ENCODE measurements around the gene CDH23. TPM values are rescaled to one million over a fixed set of nuclear protein-coding genes. Genes with fewer than 3 reads are reported as not detected.

Gene CDH23
- polyA plus RNA-seq, 2 donors, result 1.6 to 3.2 TPM

GRCh38 chr10:71442000-71442399 lies 45.3 kb downstream of the CDH23 start:
- Histone ChIP-seq H3K36me3 (ENCODE audit: control insufficient read depth in 2 of 2, insufficient read depth in 2 of 2, low read length in 1 of 2) (no peaks in the 10 kb centered on the region), H3K4me3 (ENCODE audit: low read depth in 1 of 2, low read length in 2 of 2) (no peak overlapping the region), H3K4me1 (ENCODE audit: control insufficient read depth in 2 of 2, insufficient read depth in 2 of 2, low read length in 1 of 2) (no peaks in the 10 kb centered on the region), H3K9me3 (ENCODE audit: control insufficient read depth in 2 of 2, insufficient read depth in 1 of 2, low read depth in 1 of 2, low read length in 1 of 2) (no peaks in the 10 kb centered on the region), H3K27ac (ENCODE audit: low read depth in 2 of 2, low read length in 1 of 2) (no peak overlapping the region), H3K27me3 (ENCODE audit: control insufficient read depth in 1 of 2, insufficient read depth in 2 of 2, low read length in 2 of 2) (no peaks in the 10 kb centered on the region)
- 90 to 99% methylated on average over 3 of the region's 3 CpGs for WGBS, 2 donors

DNA sequence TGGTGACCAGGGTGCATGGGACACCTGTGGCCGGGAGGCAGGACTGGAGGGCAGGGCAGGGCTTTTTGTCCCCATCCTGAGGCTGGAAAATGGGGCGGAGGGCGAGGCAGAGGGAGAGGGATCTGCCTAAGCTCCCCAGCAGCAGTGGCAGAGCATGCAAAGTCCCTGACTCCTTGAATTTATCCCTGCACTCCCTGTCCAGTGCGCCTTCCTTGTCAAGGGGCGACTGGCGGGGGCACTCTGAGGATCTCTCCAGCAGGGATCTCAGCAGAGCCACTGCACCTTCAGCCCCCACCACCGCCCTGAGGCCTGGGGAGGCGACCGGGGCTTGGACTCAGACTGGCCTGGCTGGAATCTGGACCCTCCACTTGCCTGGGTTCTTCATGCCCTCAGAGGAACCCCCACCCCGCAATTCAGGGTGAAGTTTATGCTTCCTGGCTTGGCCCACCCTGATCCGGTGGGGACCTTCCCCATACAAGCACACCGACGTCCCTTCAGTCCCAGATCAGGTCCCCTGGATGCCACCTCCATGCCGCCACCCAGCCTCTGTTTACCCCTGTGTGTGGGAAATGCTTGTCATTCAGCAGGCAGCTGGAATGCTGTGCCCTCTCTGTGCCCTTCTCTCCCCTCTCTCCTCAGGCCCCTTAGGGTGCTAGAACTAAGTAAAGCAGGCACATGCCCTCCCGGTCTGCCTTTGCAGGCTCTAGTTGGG lies 46.3 kb downstream of the CDH23 start:
- Histone ChIP-seq H3K9me3 (ENCODE audit: control insufficient read depth in 2 of 2, insufficient read depth in 1 of 2, low read depth in 1 of 2, low read length in 1 of 2) (no peaks in the 10 kb centered on the region), H3K4me1 (ENCODE audit: control insufficient read depth in 2 of 2, insufficient read depth in 2 of 2, low read length in 1 of 2) (no peaks in the 10 kb centered on the region), H3K36me3 (ENCODE audit: control insufficient read depth in 2 of 2, insufficient read depth in 2 of 2, low read length in 1 of 2) (no peaks in the 10 kb centered on the region), H3K27ac (ENCODE audit: low read depth in 2 of 2, low read length in 1 of 2) (no peak overlapping the region), H3K27me3 (ENCODE audit: control insufficient read depth in 1 of 2, insufficient read depth in 2 of 2, low read length in 2 of 2) (no peaks in the 10 kb centered on the region), H3K4me3 (ENCODE audit: low read depth in 1 of 2, low read length in 2 of 2) (no peak overlapping the region)
- 86 to 90% methylated on average over 15 of the region's 15 CpGs for WGBS, 2 donors

- H3K9me3 ChIP-seq (ENCODE audit: control insufficient read depth in 2 of 2, insufficient read depth in 1 of 2, low read depth in 1 of 2, low read length in 1 of 2), result no peaks in the 10 kb centered on the region
- H3K4me3 ChIP-seq (ENCODE audit: low read depth in 1 of 2, low read length in 2 of 2), result no peak overlapping the region
- 79 to 81% methylated on average over 10 of the region's 10 CpGs for WGBS, 2 donors
- H3K4me1 ChIP-seq (ENCODE audit: control insufficient read depth in 2 of 2, insufficient read depth in 2 of 2, low read length in 1 of 2), result no peaks in the 10 kb centered on the region
- H3K27me3 ChIP-seq (ENCODE audit: control insufficient read depth in 1 of 2, insufficient read depth in 2 of 2, low read length in 2 of 2), result no peaks in the 10 kb centered on the region
- H3K36me3 ChIP-seq (ENCODE audit: control insufficient read depth in 2 of 2, insufficient read depth in 2 of 2, low read length in 1 of 2), result no peaks in the 10 kb centered on the region
- H3K27ac ChIP-seq (ENCODE audit: low read depth in 2 of 2, low read length in 1 of 2), result no peak overlapping the region
Observed at GRCh38 chr10:71443676-71444075, 47.0 kb downstream of the CDH23 start.

GRCh38 chr10:71444284-71445054 lies 47.7 kb downstream of the CDH23 start:
- H3K27ac ChIP-seq (ENCODE audit: low read depth in 2 of 2, low read length in 1 of 2), result no peak overlapping the region
- H3K27me3 ChIP-seq (ENCODE audit: control insufficient read depth in 1 of 2, insufficient read depth in 2 of 2, low read length in 2 of 2), result no peaks in the 10 kb centered on the region
- 61 to 92% methylated on average over 4 of the region's 4 CpGs for WGBS, 2 donors
- no peaks in the 10 kb centered on the region for H3K9me3 ChIP-seq (ENCODE audit: control insufficient read depth in 2 of 2, insufficient read depth in 1 of 2, low read depth in 1 of 2, low read length in 1 of 2)
- H3K4me3 ChIP-seq (ENCODE audit: low read depth in 1 of 2, low read length in 2 of 2), result no peak overlapping the region
- no peaks in the 10 kb centered on the region for H3K36me3 ChIP-seq (ENCODE audit: control insufficient read depth in 2 of 2, insufficient read depth in 2 of 2, low read length in 1 of 2)
- no peaks in the 10 kb centered on the region for H3K4me1 ChIP-seq (ENCODE audit: control insufficient read depth in 2 of 2, insufficient read depth in 2 of 2, low read length in 1 of 2)

DNA sequence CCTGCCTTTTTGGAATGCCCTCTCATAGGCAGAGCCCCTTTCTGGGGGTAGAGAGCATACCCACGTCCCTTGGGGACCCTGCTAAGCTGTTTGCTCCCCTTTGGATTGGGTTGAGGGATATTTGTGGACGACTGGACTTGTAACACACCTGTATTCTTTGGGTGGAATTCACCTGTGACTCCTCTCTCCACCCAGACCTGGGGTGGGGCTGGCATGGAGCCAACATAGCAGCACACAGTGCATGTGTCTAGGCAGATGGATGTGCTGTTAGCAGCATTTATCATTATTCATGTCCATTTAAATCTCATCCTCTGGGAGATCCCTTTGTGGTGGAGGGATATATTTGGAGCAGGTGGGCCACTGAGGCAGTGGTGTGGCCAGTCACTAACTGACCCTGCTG lies 51.0 kb downstream of the CDH23 start:
- Histone ChIP-seq H3K27me3 (ENCODE audit: control insufficient read depth in 1 of 2, insufficient read depth in 2 of 2, low read length in 2 of 2) (no peaks in the 10 kb centered on the region), H3K4me1 (ENCODE audit: control insufficient read depth in 2 of 2, insufficient read depth in 2 of 2, low read length in 1 of 2) (peaks cover 0 to 5% of the 10 kb centered on the region in 2 donors), H3K36me3 (ENCODE audit: control insufficient read depth in 2 of 2, insufficient read depth in 2 of 2, low read length in 1 of 2) (no peaks in the 10 kb centered on the region), H3K9me3 (ENCODE audit: control insufficient read depth in 2 of 2, insufficient read depth in 1 of 2, low read depth in 1 of 2, low read length in 1 of 2) (no peaks in the 10 kb centered on the region), H3K27ac (ENCODE audit: low read depth in 2 of 2, low read length in 1 of 2) (no peak overlapping the region), H3K4me3 (ENCODE audit: low read depth in 1 of 2, low read length in 2 of 2) (no peak overlapping the region)
- WGBS, 2 donors, result 52 to 60% methylated on average over 2 of the region's 2 CpGs

DNA sequence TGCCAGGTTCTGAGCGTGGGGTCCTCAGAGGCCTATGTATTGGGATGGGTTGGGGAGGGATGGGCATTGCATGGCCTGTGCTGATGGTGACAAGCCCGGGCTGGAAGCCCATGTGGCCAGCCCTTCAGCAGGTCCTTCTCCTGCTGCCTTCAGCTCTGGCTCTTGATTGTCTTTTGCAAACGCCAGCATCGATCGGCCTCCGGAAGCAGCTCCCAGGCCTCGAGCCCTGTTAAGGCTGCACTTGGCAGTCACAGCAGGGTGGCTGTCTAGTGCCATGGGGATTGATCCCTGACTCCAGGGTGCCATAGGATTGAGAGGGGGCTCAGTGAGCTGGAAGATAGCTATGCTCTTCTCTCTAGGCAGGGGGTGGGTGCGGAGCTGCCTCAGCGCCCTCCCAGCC lies 51.4 kb downstream of the CDH23 start:
- Histone ChIP-seq H3K4me3 (ENCODE audit: low read depth in 1 of 2, low read length in 2 of 2) (no peak overlapping the region), H3K27me3 (ENCODE audit: control insufficient read depth in 1 of 2, insufficient read depth in 2 of 2, low read length in 2 of 2) (no peaks in the 10 kb centered on the region), H3K9me3 (ENCODE audit: control insufficient read depth in 2 of 2, insufficient read depth in 1 of 2, low read depth in 1 of 2, low read length in 1 of 2) (no peaks in the 10 kb centered on the region), H3K4me1 (ENCODE audit: control insufficient read depth in 2 of 2, insufficient read depth in 2 of 2, low read length in 1 of 2) (peaks cover 0 to 5% of the 10 kb centered on the region in 2 donors), H3K36me3 (ENCODE audit: control insufficient read depth in 2 of 2, insufficient read depth in 2 of 2, low read length in 1 of 2) (no peaks in the 10 kb centered on the region), H3K27ac (ENCODE audit: low read depth in 2 of 2, low read length in 1 of 2) (no peak overlapping the region)
- WGBS, 2 donors, result 89 to 92% methylated on average over 9 of the region's 9 CpGs

- peaks cover 0 to 5% of the 10 kb centered on the region in 2 donors for H3K4me1 ChIP-seq (ENCODE audit: control insufficient read depth in 2 of 2, insufficient read depth in 2 of 2, low read length in 1 of 2)
- H3K27ac ChIP-seq (ENCODE audit: low read depth in 2 of 2, low read length in 1 of 2), result no peak overlapping the region
- 87 to 91% methylated on average over 5 of the region's 5 CpGs for WGBS, 2 donors
- no peaks in the 10 kb centered on the region for H3K36me3 ChIP-seq (ENCODE audit: control insufficient read depth in 2 of 2, insufficient read depth in 2 of 2, low read length in 1 of 2)
- no peaks in the 10 kb centered on the region for H3K27me3 ChIP-seq (ENCODE audit: control insufficient read depth in 1 of 2, insufficient read depth in 2 of 2, low read length in 2 of 2)
- no peaks in the 10 kb centered on the region for H3K9me3 ChIP-seq (ENCODE audit: control insufficient read depth in 2 of 2, insufficient read depth in 1 of 2, low read depth in 1 of 2, low read length in 1 of 2)
- H3K4me3 ChIP-seq (ENCODE audit: low read depth in 1 of 2, low read length in 2 of 2), result no peak overlapping the region
Observed at GRCh38 chr10:71449026-71449425, 52.3 kb downstream of the CDH23 start.

DNA sequence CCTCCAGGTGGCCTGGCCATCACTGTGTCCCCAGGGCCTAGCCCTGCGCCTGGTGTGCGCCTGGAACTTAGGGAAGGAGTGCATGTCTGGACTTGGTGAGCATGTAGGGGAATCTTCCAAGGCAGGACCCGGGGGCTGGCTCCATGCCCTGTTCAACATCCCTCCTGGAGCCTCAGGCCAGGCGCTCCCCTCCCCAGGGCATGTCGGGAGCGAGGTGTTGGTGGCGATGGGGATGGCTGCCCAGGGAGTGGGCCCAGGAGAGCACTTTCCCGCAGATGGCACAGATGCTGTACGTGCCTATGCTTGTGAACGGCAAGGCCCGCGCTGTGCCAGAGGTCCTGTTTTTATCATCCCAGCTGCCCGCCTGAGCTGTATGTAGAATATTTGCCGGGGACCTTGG lies 55.0 kb downstream of the CDH23 start:
- no peaks in the 10 kb centered on the region for H3K9me3 ChIP-seq (ENCODE audit: control insufficient read depth in 2 of 2, insufficient read depth in 1 of 2, low read depth in 1 of 2, low read length in 1 of 2)
- no peak overlapping the region for H3K27ac ChIP-seq (ENCODE audit: low read depth in 2 of 2, low read length in 1 of 2)
- peaks cover 0 to 5% of the 10 kb centered on the region in 2 donors for H3K4me1 ChIP-seq (ENCODE audit: control insufficient read depth in 2 of 2, insufficient read depth in 2 of 2, low read length in 1 of 2)
- no peaks in the 10 kb centered on the region for H3K36me3 ChIP-seq (ENCODE audit: control insufficient read depth in 2 of 2, insufficient read depth in 2 of 2, low read length in 1 of 2)
- no peaks in the 10 kb centered on the region for H3K27me3 ChIP-seq (ENCODE audit: control insufficient read depth in 1 of 2, insufficient read depth in 2 of 2, low read length in 2 of 2)
- no peak overlapping the region for H3K4me3 ChIP-seq (ENCODE audit: low read depth in 1 of 2, low read length in 2 of 2)
- WGBS, 2 donors, result 55 to 64% methylated on average over 14 of the region's 14 CpGs

DNA sequence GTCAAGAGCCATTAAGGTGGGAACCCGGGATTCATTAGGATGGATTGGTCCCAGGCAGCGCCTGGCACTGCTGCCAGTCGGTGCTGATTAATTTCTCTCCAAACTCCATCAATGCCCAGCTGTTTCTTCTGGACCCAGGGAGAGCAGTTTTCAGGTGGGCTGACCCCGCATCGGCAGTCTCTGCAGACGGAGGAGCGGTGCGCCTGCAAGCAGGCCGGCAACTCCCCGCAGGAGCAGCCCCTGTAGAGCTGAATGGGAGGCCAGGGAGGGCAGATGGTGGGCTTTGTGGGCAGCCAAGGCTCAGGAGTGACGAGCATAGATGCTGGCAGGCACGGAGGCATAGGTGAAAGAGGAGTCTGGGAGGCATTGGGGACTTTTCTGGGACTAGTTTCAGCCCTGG lies 56.5 kb downstream of the CDH23 start:
- Histone ChIP-seq H3K27ac (ENCODE audit: low read depth in 2 of 2, low read length in 1 of 2) (no peak overlapping the region), H3K27me3 (ENCODE audit: control insufficient read depth in 1 of 2, insufficient read depth in 2 of 2, low read length in 2 of 2) (no peaks in the 10 kb centered on the region), H3K9me3 (ENCODE audit: control insufficient read depth in 2 of 2, insufficient read depth in 1 of 2, low read depth in 1 of 2, low read length in 1 of 2) (no peaks in the 10 kb centered on the region), H3K4me1 (ENCODE audit: control insufficient read depth in 2 of 2, insufficient read depth in 2 of 2, low read length in 1 of 2) (peaks cover 0 to 5% of the 10 kb centered on the region in 2 donors), H3K36me3 (ENCODE audit: control insufficient read depth in 2 of 2, insufficient read depth in 2 of 2, low read length in 1 of 2) (no peaks in the 10 kb centered on the region), H3K4me3 (ENCODE audit: low read depth in 1 of 2, low read length in 2 of 2) (no peak overlapping the region)
- 81 to 88% methylated on average over 12 of the region's 12 CpGs for WGBS, 2 donors

GRCh38 chr10:71454347-71454746 lies 57.6 kb downstream of the CDH23 start:
- no peaks in the 10 kb centered on the region for H3K36me3 ChIP-seq (ENCODE audit: control insufficient read depth in 2 of 2, insufficient read depth in 2 of 2, low read length in 1 of 2)
- peaks cover 0 to 5% of the 10 kb centered on the region in 2 donors for H3K4me1 ChIP-seq (ENCODE audit: control insufficient read depth in 2 of 2, insufficient read depth in 2 of 2, low read length in 1 of 2)
- H3K27me3 ChIP-seq (ENCODE audit: control insufficient read depth in 1 of 2, insufficient read depth in 2 of 2, low read length in 2 of 2), result no peaks in the 10 kb centered on the region
- no peak overlapping the region for H3K4me3 ChIP-seq (ENCODE audit: low read depth in 1 of 2, low read length in 2 of 2)
- WGBS, 2 donors, result 78 to 81% methylated on average over 5 of the region's 5 CpGs
- no peak overlapping the region for H3K27ac ChIP-seq (ENCODE audit: low read depth in 2 of 2, low read length in 1 of 2)
- H3K9me3 ChIP-seq (ENCODE audit: control insufficient read depth in 2 of 2, insufficient read depth in 1 of 2, low read depth in 1 of 2, low read length in 1 of 2), result no peaks in the 10 kb centered on the region

Measured in esophagus (tissue), 2 donors.